ENCODE data around the gene SRSF11. TPM values are rescaled to one million over a fixed set of nuclear protein-coding genes. Genes with fewer than 3 reads are reported as not detected.

Gene SRSF11
- total RNA-seq, 6 experiments from 2014 or later: 49.6 to 90.7 (median 62.8) TPM

DNA sequence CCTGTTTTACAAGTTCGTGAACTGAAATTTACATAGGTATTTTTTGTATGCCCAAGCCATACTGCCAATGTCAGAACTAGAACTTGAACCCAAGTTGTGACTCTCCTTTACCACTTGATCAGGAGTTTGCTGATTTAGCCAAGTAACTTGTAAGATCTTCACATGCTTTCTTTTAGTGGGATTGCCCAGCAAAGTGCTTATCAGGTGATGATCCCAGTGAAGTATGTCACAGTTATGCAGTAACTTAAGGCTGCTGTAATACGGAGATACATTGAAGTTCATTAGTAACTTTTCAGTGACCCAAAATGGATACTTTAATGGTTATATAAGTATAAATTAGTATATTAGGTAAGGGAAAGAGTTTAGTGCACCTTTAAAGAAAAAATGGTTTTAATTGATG, 3.8 kb downstream of the SRSF11 start:
- ATAC-seq: no peak
- H3K36me3 ChIP-seq: peaks cover 0 to 34% (median 10%) of the 10 kb centered on the region in 4 donors
- no peak for DNase-seq
- 85% methylated on average over 2 of the region's 2 CpGs for whole genome bisulfite sequencing (ENCODE audit: insufficient coverage, low coverage, low lambda C conversion rate, missing lambda C conversion rate)
- no peaks in the 10 kb centered on the region for H3K27me3 ChIP-seq
- H3K4me1 ChIP-seq: peaks cover 0 to 10% (median 3%) of the 10 kb centered on the region in 4 donors
- no peak overlapping the region for H3K4me3 ChIP-seq
- H3K27ac ChIP-seq: no peak overlapping the region
- TF ChIP-seq, protein P1, sequence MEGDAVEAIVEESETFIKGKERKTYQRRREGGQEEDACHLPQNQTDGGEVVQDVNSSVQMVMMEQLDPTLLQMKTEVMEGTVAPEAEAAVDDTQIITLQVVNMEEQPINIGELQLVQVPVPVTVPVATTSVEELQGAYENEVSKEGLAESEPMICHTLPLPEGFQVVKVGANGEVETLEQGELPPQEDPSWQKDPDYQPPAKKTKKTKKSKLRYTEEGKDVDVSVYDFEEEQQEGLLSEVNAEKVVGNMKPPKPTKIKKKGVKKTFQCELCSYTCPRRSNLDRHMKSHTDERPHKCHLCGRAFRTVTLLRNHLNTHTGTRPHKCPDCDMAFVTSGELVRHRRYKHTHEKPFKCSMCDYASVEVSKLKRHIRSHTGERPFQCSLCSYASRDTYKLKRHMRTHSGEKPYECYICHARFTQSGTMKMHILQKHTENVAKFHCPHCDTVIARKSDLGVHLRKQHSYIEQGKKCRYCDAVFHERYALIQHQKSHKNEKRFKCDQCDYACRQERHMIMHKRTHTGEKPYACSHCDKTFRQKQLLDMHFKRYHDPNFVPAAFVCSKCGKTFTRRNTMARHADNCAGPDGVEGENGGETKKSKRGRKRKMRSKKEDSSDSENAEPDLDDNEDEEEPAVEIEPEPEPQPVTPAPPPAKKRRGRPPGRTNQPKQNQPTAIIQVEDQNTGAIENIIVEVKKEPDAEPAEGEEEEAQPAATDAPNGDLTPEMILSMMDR (IDR thresholded peaks at IDR 0.05): no peak
- no peak for TF ChIP-seq POLR2A (IDR thresholded peaks at IDR 0.05)
- no peaks in the 10 kb centered on the region for H3K9me3 ChIP-seq
- intact Hi-C loops (cut with DNase I): no loop called here

DNA sequence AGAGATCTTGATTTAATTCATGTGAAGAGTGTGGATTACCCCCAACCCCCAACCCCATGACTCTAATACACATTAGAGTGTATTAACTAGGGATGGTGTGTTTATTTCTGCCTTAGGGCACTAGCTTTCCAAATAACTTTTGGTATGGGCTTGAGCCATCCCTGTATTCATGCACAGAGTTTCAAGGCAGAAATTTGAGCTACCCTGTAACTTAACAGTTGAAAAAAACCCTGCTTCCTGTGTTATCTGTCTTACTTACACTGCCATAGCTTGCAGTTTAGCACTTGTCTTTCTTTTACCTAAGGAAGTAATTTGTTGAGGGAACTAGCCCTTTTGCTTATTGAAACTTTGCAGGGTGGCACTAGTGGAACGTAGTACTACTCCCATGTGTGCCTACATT, 6.3 kb downstream of the SRSF11 start:
- Histone ChIP-seq H3K9me3 (no peaks in the 10 kb centered on the region), H3K4me3 (no peak overlapping the region), H3K36me3 (peaks cover 0 to 59% (median 19%) of the 10 kb centered on the region in 4 donors), H3K27me3 (no peaks in the 10 kb centered on the region), H3K4me1 (peaks cover 0 to 8% (median 3%) of the 10 kb centered on the region in 4 donors), H3K27ac (no peak overlapping the region)
- TF ChIP-seq POLR2A (IDR thresholded peaks at IDR 0.05): no peak
- TF ChIP-seq, protein P1 (IDR thresholded peaks at IDR 0.05): no peak
- DNase-seq: no peak
- WGBS (ENCODE audit: insufficient coverage, low coverage, low lambda C conversion rate, missing lambda C conversion rate): 46% methylated on average over 1 of the region's 1 CpG
- ATAC-seq: no peak
- intact Hi-C loops (cut with DNase I): no loop called here

DNA sequence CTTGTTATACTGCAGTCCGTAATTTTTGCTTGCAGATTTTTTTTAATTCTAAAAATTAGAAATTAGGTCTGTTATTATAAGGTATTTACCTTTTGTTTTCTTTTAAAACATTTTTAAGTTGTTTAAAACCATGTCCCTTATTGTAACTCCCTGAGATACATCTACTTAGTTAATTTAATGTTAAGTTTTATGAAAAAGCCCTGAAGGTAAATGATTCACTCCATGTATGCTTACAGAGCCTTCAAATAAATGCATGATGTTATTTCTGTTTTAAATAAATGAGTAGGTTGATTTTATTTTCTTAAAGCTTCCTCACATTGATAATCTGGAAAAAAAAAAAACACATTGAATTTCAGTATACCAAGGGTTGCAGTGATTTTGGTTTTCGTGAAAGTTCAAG, 7.5 kb downstream of the SRSF11 start:
- H3K27ac ChIP-seq: no peak overlapping the region
- no peaks in the 10 kb centered on the region for H3K4me1 ChIP-seq
- intact Hi-C loops (cut with DNase I): no loop called here
- DNase-seq (no peak), ATAC-seq (no peak)
- TF ChIP-seq, protein P1 (IDR thresholded peaks at IDR 0.05): no peak
- TF ChIP-seq POLR2A (IDR thresholded peaks at IDR 0.05): no peak
- WGBS (ENCODE audit: insufficient coverage, low coverage, low lambda C conversion rate, missing lambda C conversion rate): 86% methylated on average over 2 of the region's 2 CpGs
- H3K27me3 ChIP-seq: no peaks in the 10 kb centered on the region
- H3K4me3 ChIP-seq: no peak overlapping the region
- H3K9me3 ChIP-seq: no peaks in the 10 kb centered on the region
- H3K36me3 ChIP-seq: peaks cover 0 to 64% (median 24%) of the 10 kb centered on the region in 4 donors

DNA sequence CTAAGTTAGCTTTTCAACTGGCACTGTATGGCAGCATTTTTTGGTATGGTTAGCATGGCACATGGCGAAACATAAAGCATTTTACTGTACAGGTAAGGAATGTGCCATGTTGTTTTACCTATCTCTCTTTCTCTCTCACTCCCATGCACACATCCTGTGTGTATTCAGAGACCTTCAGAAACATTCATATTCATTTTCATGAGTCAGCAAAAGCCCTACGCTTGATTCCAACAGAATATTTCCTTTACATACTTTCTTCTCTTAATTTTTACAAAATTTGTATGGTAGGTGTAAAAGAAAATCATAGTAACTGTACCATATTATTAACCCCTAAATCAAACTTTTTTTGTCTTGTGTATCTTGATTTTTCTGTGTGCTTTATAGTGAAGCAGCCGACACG, 10.3 kb downstream of the SRSF11 start:
- no peak for ATAC-seq
- H3K27ac ChIP-seq: no peak overlapping the region

More for the DNA sequence above, 10.3 kb downstream of the SRSF11 start:
- intact Hi-C loops (cut with DNase I): no loop called here
- no peaks in the 10 kb centered on the region for H3K9me3 ChIP-seq
- TF ChIP-seq POLR2A (IDR thresholded peaks at IDR 0.05): no peak
- TF ChIP-seq, protein P1 (IDR thresholded peaks at IDR 0.05): no peak
- no peaks in the 10 kb centered on the region for H3K4me1 ChIP-seq
- DNase-seq: no peak
- peaks cover 0 to 83% (median 39%) of the 10 kb centered on the region in 4 donors for H3K36me3 ChIP-seq
- 89% methylated on average over 4 of the region's 4 CpGs for WGBS (ENCODE audit: insufficient coverage, low coverage, low lambda C conversion rate, missing lambda C conversion rate)
- no peak overlapping the region for H3K4me3 ChIP-seq
- H3K27me3 ChIP-seq: no peaks in the 10 kb centered on the region
